Measurements from ENCODE around the gene CEP89.

- TF ChIP-seq CTCF (IDR thresholded peaks at IDR 0.05) (no peak), POLR2A (IDR thresholded peaks at IDR 0.05) (no peak)
Observed at GRCh38 chr19:32842061-32842460, 129.7 kb downstream of the CEP89 start.
